MM.1S (cell line): ENCODE data around the gene KIAA0513.

Experiments used
- DNase-seq: peaks from one replicate; pipeline ENCODE4 v3.0.0-alpha.2; 2015
- H2AFZ ChIP-seq: fragments of 300-600 bp; sonication (generic); 2 replicates; pipeline ENCODE4 v1.6.0; 2016; ENCODE audit warnings: antibody characterized with exemption, low read length
- H3F3A ChIP-seq: fragments of 300-600 bp; sonication (generic); 2 replicates; pipeline ENCODE4 v1.6.1; 2016; ENCODE audit warnings: mild to moderate bottlenecking, antibody characterized with exemption, low read length, moderate library complexity, mixed read lengths; ENCODE audit not compliant: insufficient read depth
- H3K27ac ChIP-seq: fragments of 300-600 bp; sonication (generic); 2 replicates; pipeline ENCODE4 v1.5.1; 2016; ENCODE audit warnings: mild to moderate bottlenecking, low read length
- H3K27me3 ChIP-seq: fragments of 300-600 bp; sonication (generic); replicated peaks from 2 replicates; pipeline ENCODE4 v1.6.0; 2016; ENCODE audit warnings: low read length; ENCODE audit not compliant: insufficient read depth
- H3K36me3 ChIP-seq: fragments of 300-600 bp; sonication (generic); replicated peaks from 2 replicates; pipeline ENCODE4 v1.6.1; 2016; ENCODE audit warnings: mild to moderate bottlenecking, low read length, mixed read lengths; ENCODE audit not compliant: insufficient read depth
- H3K4me1 ChIP-seq: fragments of 300-600 bp; sonication (generic); 2 replicates; pipeline ENCODE4 v1.6.1; 2016; ENCODE audit warnings: low read length, mixed read lengths
- H3K4me2 ChIP-seq: fragments of 300-600 bp; sonication (generic); 2 replicates; pipeline ENCODE4 v1.6.0; 2016; ENCODE audit warnings: low read depth, low read length
- H3K4me3 ChIP-seq: fragments of 300-600 bp; sonication (generic); 2 replicates; pipeline ENCODE4 v1.5.1; 2016; ENCODE audit warnings: low read length, mixed read lengths
- H3K79me2 ChIP-seq: fragments of 300-600 bp; sonication (generic); 2 replicates; pipeline ENCODE4 v1.6.1; 2016; ENCODE audit warnings: mixed run types, low read length, mixed read lengths
- H3K9ac ChIP-seq: fragments of 300-600 bp; sonication (generic); 2 replicates; pipeline ENCODE4 v1.6.1; 2016; ENCODE audit warnings: low read length, mixed read lengths
- H3K9me2 ChIP-seq: fragments of 300-600 bp; sonication (generic); replicated peaks from 2 replicates; pipeline ENCODE4 v1.6.1; 2016; ENCODE audit warnings: mild to moderate bottlenecking, low read length, mixed read lengths; ENCODE audit not compliant: insufficient read depth
- H3K9me3 ChIP-seq: fragments of 300-600 bp; sonication (generic); replicated peaks from 2 replicates; pipeline ENCODE4 v1.6.1; 2016; ENCODE audit warnings: mild to moderate bottlenecking, low read length, mixed read lengths; ENCODE audit not compliant: insufficient read depth
- H4K20me1 ChIP-seq: fragments of 300-600 bp; sonication (generic); 2 replicates; pipeline ENCODE4 v1.6.1; 2016; ENCODE audit warnings: mild to moderate bottlenecking, low read length, moderate library complexity, mixed read lengths; ENCODE audit not compliant: insufficient read depth
- EZH2 ChIP-seq: fragments of 300-600 bp; sonication (generic); optimal IDR thresholded peaks from 2 replicates; pipeline ENCODE3; 2017; ENCODE audit warnings: low read depth, mild to moderate bottlenecking, antibody characterized with exemption, low read length, mixed read lengths
- EZH2phosphoT487 ChIP-seq: fragments of 300-600 bp; sonication (generic); IDR thresholded peaks from 2 replicates; pipeline ENCODE4 v1.6.1; 2018; ENCODE audit warnings: antibody characterized with exemption, low read length
- TF ChIP-seq, protein P1 (sequence below): fragments of 300-600 bp; sonication (generic); IDR thresholded peaks from 2 replicates; pipeline ENCODE4 v1.5.1; 2016; ENCODE audit warnings: antibody characterized with exemption, low read length, mixed read lengths

KIAA0513 gene

GRCh38 chr16:85130705-85131028 is 103.1 kb downstream of the KIAA0513 start:
- Histone ChIP-seq H2AFZ (no peak overlapping the region), H3F3A (no peaks in the 10 kb centered on the region), H3K27ac (no peak overlapping the region), H3K9ac (no peak overlapping the region), H3K4me3 (no peak overlapping the region), H4K20me1 (no peaks in the 10 kb centered on the region), H3K79me2 (no peaks in the 10 kb centered on the region), H3K4me2 (no peak overlapping the region), H3K27me3 (peaks cover 52% of the 10 kb centered on the region), H3K9me3 (no peaks in the 10 kb centered on the region), H3K9me2 (no peaks in the 10 kb centered on the region), H3K36me3 (no peaks in the 10 kb centered on the region), H3K4me1 (no peaks in the 10 kb centered on the region)
- no peak for DNase-seq
- TF ChIP-seq EZH2phosphoT487, result no peak
- TF ChIP-seq, protein P1, sequence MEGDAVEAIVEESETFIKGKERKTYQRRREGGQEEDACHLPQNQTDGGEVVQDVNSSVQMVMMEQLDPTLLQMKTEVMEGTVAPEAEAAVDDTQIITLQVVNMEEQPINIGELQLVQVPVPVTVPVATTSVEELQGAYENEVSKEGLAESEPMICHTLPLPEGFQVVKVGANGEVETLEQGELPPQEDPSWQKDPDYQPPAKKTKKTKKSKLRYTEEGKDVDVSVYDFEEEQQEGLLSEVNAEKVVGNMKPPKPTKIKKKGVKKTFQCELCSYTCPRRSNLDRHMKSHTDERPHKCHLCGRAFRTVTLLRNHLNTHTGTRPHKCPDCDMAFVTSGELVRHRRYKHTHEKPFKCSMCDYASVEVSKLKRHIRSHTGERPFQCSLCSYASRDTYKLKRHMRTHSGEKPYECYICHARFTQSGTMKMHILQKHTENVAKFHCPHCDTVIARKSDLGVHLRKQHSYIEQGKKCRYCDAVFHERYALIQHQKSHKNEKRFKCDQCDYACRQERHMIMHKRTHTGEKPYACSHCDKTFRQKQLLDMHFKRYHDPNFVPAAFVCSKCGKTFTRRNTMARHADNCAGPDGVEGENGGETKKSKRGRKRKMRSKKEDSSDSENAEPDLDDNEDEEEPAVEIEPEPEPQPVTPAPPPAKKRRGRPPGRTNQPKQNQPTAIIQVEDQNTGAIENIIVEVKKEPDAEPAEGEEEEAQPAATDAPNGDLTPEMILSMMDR, result no peak
- no peak for TF ChIP-seq EZH2

DNA sequence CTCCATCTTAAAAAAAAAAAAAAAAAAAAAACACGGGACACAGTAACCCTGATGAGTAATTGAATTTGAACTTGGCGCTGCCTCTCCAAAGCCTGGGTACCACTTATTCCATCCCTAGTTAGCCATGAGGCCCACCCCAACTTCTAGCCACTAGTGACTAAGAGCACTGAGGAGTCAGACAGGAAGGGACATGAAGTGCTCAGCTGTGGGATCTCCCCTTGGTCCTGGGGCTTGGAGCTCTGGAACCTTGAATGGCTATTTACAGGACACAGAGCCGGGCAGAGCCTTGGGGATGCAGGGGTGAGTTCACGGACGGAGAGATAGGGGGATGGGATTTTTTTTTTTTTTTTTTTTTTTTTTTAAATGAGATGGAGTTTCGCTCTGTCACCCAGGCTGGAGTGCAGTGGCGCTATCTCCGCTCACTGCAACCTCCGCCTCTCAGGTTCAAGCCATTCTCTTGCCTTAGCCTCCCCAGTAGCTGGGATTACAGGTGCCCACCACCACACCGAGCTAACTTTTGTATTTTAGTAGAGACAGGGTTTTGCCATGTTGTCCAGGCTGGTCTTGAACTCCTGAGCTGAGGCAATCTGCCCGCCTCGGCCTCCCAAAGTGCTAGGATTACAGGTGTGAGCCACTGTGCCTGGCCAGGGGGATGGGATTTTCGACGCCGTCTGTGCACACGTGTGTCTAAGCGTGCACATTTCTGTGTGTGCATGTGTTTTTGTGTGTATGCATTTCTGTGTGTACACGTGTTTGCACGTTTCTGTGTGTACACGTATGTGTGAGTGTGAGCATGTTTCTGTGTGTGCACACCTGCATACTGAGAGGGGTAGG is 105.1 kb downstream of the KIAA0513 start:
- H3F3A ChIP-seq, result no peaks in the 10 kb centered on the region
- no peaks in the 10 kb centered on the region for H3K9me3 ChIP-seq
- no peak overlapping the region for H3K27ac ChIP-seq
- H3K27me3 ChIP-seq, result peaks cover 42% of the 10 kb centered on the region
- TF ChIP-seq EZH2 (no peak), EZH2phosphoT487 (no peak)
- no peak for DNase-seq
- H3K4me1 ChIP-seq, result no peaks in the 10 kb centered on the region
- H3K4me3 ChIP-seq, result no peak overlapping the region
- H3K9me2 ChIP-seq, result no peaks in the 10 kb centered on the region
- H3K79me2 ChIP-seq, result no peaks in the 10 kb centered on the region
- H4K20me1 ChIP-seq, result no peaks in the 10 kb centered on the region
- H3K36me3 ChIP-seq, result no peaks in the 10 kb centered on the region
- no peak overlapping the region for H2AFZ ChIP-seq
- no peak overlapping the region for H3K4me2 ChIP-seq
- H3K9ac ChIP-seq, result no peak overlapping the region

GRCh38 chr16:85133290-85133599 is 105.7 kb downstream of the KIAA0513 start:
- H3K9ac ChIP-seq, result no peak overlapping the region
- H3K9me3 ChIP-seq, result no peaks in the 10 kb centered on the region
- no peaks in the 10 kb centered on the region for H3K36me3 ChIP-seq
- H3K27me3 ChIP-seq, result peaks cover 38% of the 10 kb centered on the region
- H3K4me3 ChIP-seq, result no peak overlapping the region
- H3K4me2 ChIP-seq, result no peak overlapping the region
- H3F3A ChIP-seq, result no peaks in the 10 kb centered on the region
- no peak overlapping the region for H3K27ac ChIP-seq
- H2AFZ ChIP-seq, result no peak overlapping the region
- no peaks in the 10 kb centered on the region for H3K9me2 ChIP-seq
- TF ChIP-seq, protein P1, result no peak
- no peak for TF ChIP-seq EZH2
- no peak for TF ChIP-seq EZH2phosphoT487
- H4K20me1 ChIP-seq, result no peaks in the 10 kb centered on the region
- DNase-seq, result no peak
- no peaks in the 10 kb centered on the region for H3K79me2 ChIP-seq
- no peaks in the 10 kb centered on the region for H3K4me1 ChIP-seq

- DNase-seq, result no peak
Measured at GRCh38 chr16:85134076-85134788, 106.6 kb downstream of the KIAA0513 start.

More at GRCh38 chr16:85134076-85134788, 106.6 kb downstream of the KIAA0513 start:
- no peak overlapping the region for H3K4me2 ChIP-seq
- no peak overlapping the region for H3K27ac ChIP-seq
- H3K79me2 ChIP-seq, result no peaks in the 10 kb centered on the region
- H3K9ac ChIP-seq, result no peak overlapping the region
- H3K36me3 ChIP-seq, result no peaks in the 10 kb centered on the region
- H3F3A ChIP-seq, result no peaks in the 10 kb centered on the region
- TF ChIP-seq EZH2phosphoT487 (no peak), EZH2 (no peak)
- TF ChIP-seq, protein P1, result no peak
- H4K20me1 ChIP-seq, result no peaks in the 10 kb centered on the region
- peaks cover 29% of the 10 kb centered on the region for H3K27me3 ChIP-seq
- H3K9me2 ChIP-seq, result no peaks in the 10 kb centered on the region
- no peak overlapping the region for H3K4me3 ChIP-seq
- H3K4me1 ChIP-seq, result no peaks in the 10 kb centered on the region
- H3K9me3 ChIP-seq, result no peaks in the 10 kb centered on the region
- H2AFZ ChIP-seq, result no peak overlapping the region
